ENCODE measurements around the gene PYCARD.
"Not testable (repeated sequence)": the region's sequence is repeated elsewhere in the genome, so short reads cannot be mapped to it uniquely, and the experiment has no call there.

PYCARD gene

GRCh38 chr16:31198207-31198882 is 4.2 kb downstream of the PYCARD start:
- peaks cover 6% of the 10 kb centered on the region for H3K4me1 ChIP-seq (ENCODE audit: control insufficient read depth, insufficient read depth, low read length)
- peaks cover 17% of the 10 kb centered on the region for H3K27me3 ChIP-seq (ENCODE audit: control insufficient read depth, insufficient read depth, low read length)
- H3K36me3 ChIP-seq (ENCODE audit: control insufficient read depth, insufficient read depth, low read length) = peaks cover 56% of the 10 kb centered on the region
- H3K4me3 ChIP-seq (ENCODE audit: low read depth, low read length) = no peak overlapping the region
- no peak overlapping the region for H3K27ac ChIP-seq (ENCODE audit: low read depth, low read length)
- H3K9ac ChIP-seq (ENCODE audit: low read length) = no peak overlapping the region
- no peaks in the 10 kb centered on the region for H3K9me3 ChIP-seq (ENCODE audit: control insufficient read depth, insufficient read depth, low read depth, low read length)

- Histone ChIP-seq H3K4me3 (ENCODE audit: low read depth, low read length) (no peak overlapping the region), H3K4me1 (ENCODE audit: control insufficient read depth, insufficient read depth, low read length) (peaks cover 5% of the 10 kb centered on the region), H3K27me3 (ENCODE audit: control insufficient read depth, insufficient read depth, low read length) (no peaks in the 10 kb centered on the region; the same call in 1 of the 2 replicates), H3K27ac (ENCODE audit: low read depth, low read length) (no peak overlapping the region), H3K36me3 (ENCODE audit: control insufficient read depth, insufficient read depth, low read length) (peaks cover 74% of the 10 kb centered on the region), H3K9ac (ENCODE audit: low read length) (no peak overlapping the region), H3K9me3 (ENCODE audit: control insufficient read depth, insufficient read depth, low read depth, low read length) (no peaks in the 10 kb centered on the region)
Observed at GRCh38 chr16:31196324-31197088, 6.1 kb downstream of the PYCARD start.

GRCh38 chr16:31195861-31196260 is 6.7 kb downstream of the PYCARD start:
- not testable (repeated sequence) for H3K9ac ChIP-seq (ENCODE audit: low read length); H3K4me1 ChIP-seq (ENCODE audit: control insufficient read depth, insufficient read depth, low read length)

GRCh38 chr16:31194898-31195297 is 7.7 kb downstream of the PYCARD start:
- peaks cover 89% of the 10 kb centered on the region for H3K36me3 ChIP-seq (ENCODE audit: control insufficient read depth, insufficient read depth, low read length)
- no peaks in the 10 kb centered on the region for H3K27me3 ChIP-seq (ENCODE audit: control insufficient read depth, insufficient read depth, low read length)
- H3K4me1 ChIP-seq (ENCODE audit: control insufficient read depth, insufficient read depth, low read length) = no peaks in the 10 kb centered on the region
- H3K9ac ChIP-seq (ENCODE audit: low read length) = no peak overlapping the region
- H3K4me3 ChIP-seq (ENCODE audit: low read depth, low read length) = no peak overlapping the region
- no peak overlapping the region for H3K27ac ChIP-seq (ENCODE audit: low read depth, low read length)
- no peaks in the 10 kb centered on the region for H3K9me3 ChIP-seq (ENCODE audit: control insufficient read depth, insufficient read depth, low read depth, low read length)

More at GRCh38 chr16:31195861-31196260, 6.7 kb downstream of the PYCARD start:
- H3K27me3 ChIP-seq (ENCODE audit: control insufficient read depth, insufficient read depth, low read length); H3K4me3 ChIP-seq (ENCODE audit: low read depth, low read length); H3K27ac ChIP-seq (ENCODE audit: low read depth, low read length); H3K9me3 ChIP-seq (ENCODE audit: control insufficient read depth, insufficient read depth, low read depth, low read length): not testable (repeated sequence)
- H3K36me3 ChIP-seq (ENCODE audit: control insufficient read depth, insufficient read depth, low read length) = peaks cover 81% of the 10 kb centered on the region

- H3K27ac ChIP-seq (ENCODE audit: low read depth, low read length) = no peak overlapping the region
- no peaks in the 10 kb centered on the region for H3K4me1 ChIP-seq (ENCODE audit: control insufficient read depth, insufficient read depth, low read length)
- no peak overlapping the region for H3K4me3 ChIP-seq (ENCODE audit: low read depth, low read length)
- H3K9me3 ChIP-seq (ENCODE audit: control insufficient read depth, insufficient read depth, low read depth, low read length) = no peaks in the 10 kb centered on the region
- peaks cover 92% of the 10 kb centered on the region for H3K36me3 ChIP-seq (ENCODE audit: control insufficient read depth, insufficient read depth, low read length)
- H3K27me3 ChIP-seq (ENCODE audit: control insufficient read depth, insufficient read depth, low read length) = no peaks in the 10 kb centered on the region
- H3K9ac ChIP-seq (ENCODE audit: low read length) = no peak overlapping the region
Observed at GRCh38 chr16:31193874-31194273, 8.7 kb downstream of the PYCARD start.

GRCh38 chr16:31192856-31193642 is 9.5 kb downstream of the PYCARD start:
- peaks cover 94% of the 10 kb centered on the region for H3K36me3 ChIP-seq (ENCODE audit: control insufficient read depth, insufficient read depth, low read length)
- H3K4me3 ChIP-seq (ENCODE audit: low read depth, low read length) = no peak overlapping the region
- no peaks in the 10 kb centered on the region for H3K27me3 ChIP-seq (ENCODE audit: control insufficient read depth, insufficient read depth, low read length)
- H3K4me1 ChIP-seq (ENCODE audit: control insufficient read depth, insufficient read depth, low read length) = no peaks in the 10 kb centered on the region
- H3K9me3 ChIP-seq (ENCODE audit: control insufficient read depth, insufficient read depth, low read depth, low read length) = no peaks in the 10 kb centered on the region
- no peak overlapping the region for H3K9ac ChIP-seq (ENCODE audit: low read length)
- H3K27ac ChIP-seq (ENCODE audit: low read depth, low read length) = no peak overlapping the region

- H3K36me3 ChIP-seq (ENCODE audit: control insufficient read depth, insufficient read depth, low read length) = peaks cover 100% of the 10 kb centered on the region
Observed at GRCh38 chr16:31191697-31192428, 10.7 kb downstream of the PYCARD start.

GRCh38 chr16:31190818-31191444 is 11.6 kb downstream of the PYCARD start:
- no peak overlapping the region for H3K9ac ChIP-seq (ENCODE audit: low read length)
- H3K27ac ChIP-seq (ENCODE audit: low read depth, low read length) = no peak overlapping the region
- no peaks in the 10 kb centered on the region for H3K9me3 ChIP-seq (ENCODE audit: control insufficient read depth, insufficient read depth, low read depth, low read length)
- peaks cover 100% of the 10 kb centered on the region for H3K36me3 ChIP-seq (ENCODE audit: control insufficient read depth, insufficient read depth, low read length)
- no peaks in the 10 kb centered on the region for H3K4me1 ChIP-seq (ENCODE audit: control insufficient read depth, insufficient read depth, low read length)
- no peak overlapping the region for H3K4me3 ChIP-seq (ENCODE audit: low read depth, low read length)
- H3K27me3 ChIP-seq (ENCODE audit: control insufficient read depth, insufficient read depth, low read length) = no peaks in the 10 kb centered on the region

More at GRCh38 chr16:31191697-31192428, 10.7 kb downstream of the PYCARD start:
- no peak overlapping the region for H3K27ac ChIP-seq (ENCODE audit: low read depth, low read length)
- no peaks in the 10 kb centered on the region for H3K27me3 ChIP-seq (ENCODE audit: control insufficient read depth, insufficient read depth, low read length)
- H3K4me1 ChIP-seq (ENCODE audit: control insufficient read depth, insufficient read depth, low read length) = no peaks in the 10 kb centered on the region
- no peaks in the 10 kb centered on the region for H3K9me3 ChIP-seq (ENCODE audit: control insufficient read depth, insufficient read depth, low read depth, low read length)
- H3K9ac ChIP-seq (ENCODE audit: low read length) = no peak overlapping the region
- H3K4me3 ChIP-seq (ENCODE audit: low read depth, low read length) = no peak overlapping the region

GRCh38 chr16:31190061-31190460 is 12.5 kb downstream of the PYCARD start:
- Histone ChIP-seq H3K27ac (ENCODE audit: low read depth, low read length) (no peak overlapping the region), H3K4me3 (ENCODE audit: low read depth, low read length) (no peak overlapping the region), H3K9me3 (ENCODE audit: control insufficient read depth, insufficient read depth, low read depth, low read length) (no peaks in the 10 kb centered on the region), H3K27me3 (ENCODE audit: control insufficient read depth, insufficient read depth, low read length) (no peaks in the 10 kb centered on the region), H3K9ac (ENCODE audit: low read length) (no peak overlapping the region), H3K36me3 (ENCODE audit: control insufficient read depth, insufficient read depth, low read length) (peaks cover 100% of the 10 kb centered on the region), H3K4me1 (ENCODE audit: control insufficient read depth, insufficient read depth, low read length) (no peaks in the 10 kb centered on the region)

- Histone ChIP-seq H3K4me1 (ENCODE audit: control insufficient read depth, insufficient read depth, low read length) (no peaks in the 10 kb centered on the region), H3K4me3 (ENCODE audit: low read depth, low read length) (no peak overlapping the region), H3K9me3 (ENCODE audit: control insufficient read depth, insufficient read depth, low read depth, low read length) (no peaks in the 10 kb centered on the region), H3K27ac (ENCODE audit: low read depth, low read length) (no peak overlapping the region), H3K9ac (ENCODE audit: low read length) (no peak overlapping the region), H3K27me3 (ENCODE audit: control insufficient read depth, insufficient read depth, low read length) (no peaks in the 10 kb centered on the region), H3K36me3 (ENCODE audit: control insufficient read depth, insufficient read depth, low read length) (peaks cover 100% of the 10 kb centered on the region)
Observed at GRCh38 chr16:31189412-31189778, 13.2 kb downstream of the PYCARD start.

Measured in HUES6 (cell line).